Measurements from ENCODE around the gene EAPP.
"Not testable (repeated sequence)": the region's sequence is repeated elsewhere in the genome, so short reads cannot be mapped to it uniquely, and the experiment has no call there.

- TF ChIP-seq FOS (IDR thresholded peaks at IDR 0.05; ENCODE audit: borderline replicate concordance, extremely low read depth, insufficient read length); YBX1 (IDR thresholded peaks at IDR 0.05); PAX8 (IDR thresholded peaks at IDR 0.05); BHLHE40 (IDR thresholded peaks at IDR 0.05; ENCODE audit: borderline replicate concordance in 1 of 2, low read depth in 2 of 2, low read length in 1 of 2); CTCF (IDR thresholded peaks at IDR 0.05 in 2 of 3, conservative IDR thresholded peaks at IDR 0.05 in 1 of 3; ENCODE audit: control insufficient read depth in 2 of 3, extremely low read depth in 1 of 3, insufficient read depth in 1 of 3, low read depth in 3 of 3, low read length in 3 of 3); NR2F1 (conservative IDR thresholded peaks at IDR 0.05); NFIC (IDR thresholded peaks at IDR 0.05; ENCODE audit: low read depth, low read length); E2F4 (IDR thresholded peaks at IDR 0.05; ENCODE audit: low read depth, low read length); YY1 (IDR thresholded peaks at IDR 0.05; ENCODE audit: low read depth, low read length); ATF3 (IDR thresholded peaks at IDR 0.05; ENCODE audit: borderline replicate concordance, extremely low read depth, low read depth, low read length): not testable (repeated sequence)
Measured at GRCh38 chr14:34546272-34547135, 7.0 kb upstream of the EAPP start.
